Measurements from ENCODE around the gene MICAL2.

The MICAL2 gene

DNA sequence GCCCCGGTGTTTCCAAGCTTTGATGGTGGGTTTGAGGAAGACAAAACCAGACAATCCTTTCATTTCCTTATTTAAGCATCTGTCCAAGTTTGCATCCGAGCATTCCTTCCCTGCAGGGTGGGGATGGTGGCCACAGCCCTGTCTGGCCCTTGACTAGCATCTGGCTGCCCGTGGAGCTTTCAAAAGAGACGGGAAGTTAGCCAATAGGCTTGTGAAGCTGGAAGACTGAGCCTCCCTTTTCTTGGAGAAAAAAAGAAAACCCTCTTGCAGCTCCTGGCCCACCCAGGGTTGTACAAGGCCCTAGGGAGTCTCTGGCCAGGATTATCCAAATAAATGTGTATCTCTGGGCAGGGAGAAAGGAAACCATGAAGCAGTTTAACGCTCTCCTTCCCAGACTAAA is 60.6 kb downstream of the MICAL2 start:
- no peak for DNase-seq (ENCODE audit: low read depth)
- TF ChIP-seq, protein P1, sequence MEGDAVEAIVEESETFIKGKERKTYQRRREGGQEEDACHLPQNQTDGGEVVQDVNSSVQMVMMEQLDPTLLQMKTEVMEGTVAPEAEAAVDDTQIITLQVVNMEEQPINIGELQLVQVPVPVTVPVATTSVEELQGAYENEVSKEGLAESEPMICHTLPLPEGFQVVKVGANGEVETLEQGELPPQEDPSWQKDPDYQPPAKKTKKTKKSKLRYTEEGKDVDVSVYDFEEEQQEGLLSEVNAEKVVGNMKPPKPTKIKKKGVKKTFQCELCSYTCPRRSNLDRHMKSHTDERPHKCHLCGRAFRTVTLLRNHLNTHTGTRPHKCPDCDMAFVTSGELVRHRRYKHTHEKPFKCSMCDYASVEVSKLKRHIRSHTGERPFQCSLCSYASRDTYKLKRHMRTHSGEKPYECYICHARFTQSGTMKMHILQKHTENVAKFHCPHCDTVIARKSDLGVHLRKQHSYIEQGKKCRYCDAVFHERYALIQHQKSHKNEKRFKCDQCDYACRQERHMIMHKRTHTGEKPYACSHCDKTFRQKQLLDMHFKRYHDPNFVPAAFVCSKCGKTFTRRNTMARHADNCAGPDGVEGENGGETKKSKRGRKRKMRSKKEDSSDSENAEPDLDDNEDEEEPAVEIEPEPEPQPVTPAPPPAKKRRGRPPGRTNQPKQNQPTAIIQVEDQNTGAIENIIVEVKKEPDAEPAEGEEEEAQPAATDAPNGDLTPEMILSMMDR (conservative IDR thresholded peaks at IDR 0.05; ENCODE audit: low read depth, low read length) = no peak
- no peak overlapping the region for H3K4me3 ChIP-seq (ENCODE audit: low read length)

DNA sequence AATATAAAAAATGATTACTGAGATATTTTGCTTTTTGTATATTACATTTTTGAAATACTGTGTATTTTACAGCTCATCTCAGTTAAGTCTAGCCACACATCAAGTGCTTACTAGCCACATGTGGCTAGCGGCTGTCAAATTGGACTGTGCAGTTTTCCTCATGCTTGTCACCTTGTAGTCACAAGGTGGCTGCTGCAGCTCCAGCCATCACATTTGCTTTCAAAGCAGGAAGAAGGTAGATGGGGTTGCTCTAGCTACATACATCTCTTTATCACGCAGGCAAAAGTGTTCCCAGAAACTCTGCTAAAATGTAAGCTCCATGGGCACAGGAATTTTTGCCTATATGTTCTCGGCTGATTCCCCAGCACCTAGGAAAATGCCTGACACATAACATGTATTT is 61.5 kb downstream of the MICAL2 start:
- no peak for DNase-seq (ENCODE audit: low read depth)
- TF ChIP-seq, protein P1 (conservative IDR thresholded peaks at IDR 0.05; ENCODE audit: low read depth, low read length) = no peak
- no peak overlapping the region for H3K4me3 ChIP-seq (ENCODE audit: low read length)

DNA sequence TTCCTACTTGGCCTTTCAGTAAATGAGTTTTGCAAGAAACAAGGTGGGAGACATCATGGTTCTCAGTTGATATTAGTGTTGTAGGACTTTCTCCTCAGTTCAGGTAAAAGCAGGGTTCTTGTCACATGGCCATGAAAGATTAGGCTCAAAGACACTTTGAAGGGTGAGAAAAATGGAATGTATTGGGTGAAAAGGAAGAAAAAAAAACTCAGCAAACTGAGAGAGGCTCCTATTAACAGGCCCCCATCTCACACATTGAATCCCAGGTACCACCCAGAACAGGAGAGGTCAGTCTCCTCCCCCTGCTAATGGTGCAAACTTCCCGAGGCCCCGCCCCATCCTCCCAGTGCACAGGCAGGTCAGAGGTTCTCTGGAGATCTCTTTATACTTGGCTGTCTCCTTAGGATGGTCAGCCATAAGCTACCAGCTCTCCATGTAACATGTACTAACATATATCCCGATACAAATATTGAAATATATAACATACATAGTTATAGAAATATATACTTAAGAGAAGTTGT is 62.2 kb downstream of the MICAL2 start:
- no peak for DNase-seq (ENCODE audit: low read depth)
- no peak overlapping the region for H3K4me3 ChIP-seq (ENCODE audit: low read length)
- TF ChIP-seq, protein P1 (conservative IDR thresholded peaks at IDR 0.05; ENCODE audit: low read depth, low read length) = no peak

DNA sequence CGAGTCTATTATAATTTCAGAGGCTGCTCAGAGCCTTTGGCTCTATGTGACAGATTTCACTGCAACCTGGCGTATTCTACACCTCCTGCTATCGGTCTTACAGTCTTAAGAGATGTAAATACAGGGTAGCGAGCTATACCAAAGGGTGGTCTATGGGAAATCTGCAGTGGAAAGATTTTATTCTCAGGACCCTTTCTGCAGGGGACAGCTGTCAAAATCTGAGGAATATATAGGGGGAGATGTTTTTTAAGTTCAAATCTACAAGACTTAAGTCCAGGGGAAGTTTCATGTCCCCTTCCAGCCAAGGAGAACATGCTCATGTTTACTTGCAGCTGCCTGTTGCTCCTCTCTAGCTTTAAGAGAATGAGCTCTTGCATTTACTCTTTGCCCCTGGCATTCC is 62.7 kb downstream of the MICAL2 start:
- no peak overlapping the region for H3K4me3 ChIP-seq (ENCODE audit: low read length)
- TF ChIP-seq, protein P1 (conservative IDR thresholded peaks at IDR 0.05; ENCODE audit: low read depth, low read length) = no peak
- no peak for DNase-seq (ENCODE audit: low read depth)

DNA sequence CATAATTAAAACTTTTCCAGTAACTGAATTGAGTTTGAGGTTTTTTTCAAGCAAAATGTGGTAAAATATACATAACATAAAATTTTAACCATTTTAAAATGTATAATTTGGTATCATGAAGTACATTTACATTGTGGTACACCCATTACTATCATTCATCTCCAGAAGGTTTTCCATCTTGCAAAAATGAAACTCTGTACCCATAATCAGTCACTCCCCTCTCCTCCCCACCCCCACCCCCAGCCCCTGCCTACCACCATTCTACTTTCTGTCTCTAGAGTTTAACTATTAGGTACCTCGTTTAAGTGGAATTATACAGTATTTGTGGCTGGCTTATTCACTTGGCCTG is 63.7 kb downstream of the MICAL2 start:
- TF ChIP-seq, protein P1 (conservative IDR thresholded peaks at IDR 0.05; ENCODE audit: low read depth, low read length) = no peak
- DNase-seq (ENCODE audit: low read depth) = no peak
- H3K4me3 ChIP-seq (ENCODE audit: low read length) = no peak overlapping the region

DNA sequence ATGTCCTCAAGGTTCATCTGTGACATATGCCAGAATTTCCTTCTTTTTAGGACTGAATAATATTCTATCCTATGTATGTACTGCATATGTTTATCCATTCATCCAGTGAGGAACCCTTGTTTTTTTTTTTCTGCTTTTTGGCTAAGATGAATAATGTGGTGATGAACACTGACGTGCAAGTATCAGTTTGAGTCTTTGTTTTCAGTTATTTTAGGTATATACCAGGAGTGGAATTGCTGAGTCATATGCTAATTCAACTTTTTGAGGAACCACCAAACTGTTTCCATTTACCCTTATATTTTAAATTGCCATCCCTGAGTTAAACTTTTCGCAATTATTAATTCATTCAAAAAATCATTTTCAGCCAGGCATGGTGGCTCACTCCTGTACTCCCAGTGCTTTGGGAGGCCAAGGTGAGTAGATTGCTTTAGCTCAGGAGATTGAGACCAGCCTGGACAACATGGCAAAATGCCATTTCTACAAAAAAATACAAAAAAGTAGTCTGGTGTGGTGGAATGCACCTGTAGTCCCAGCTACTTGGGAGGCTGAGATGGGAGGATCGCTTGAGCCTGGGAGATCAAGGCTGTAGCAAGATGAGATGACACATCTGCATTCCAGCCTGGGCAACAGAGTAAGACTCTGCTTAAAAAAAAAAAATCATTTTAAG is 64.2 kb downstream of the MICAL2 start:
- TF ChIP-seq, protein P1 (conservative IDR thresholded peaks at IDR 0.05; ENCODE audit: low read depth, low read length) = no peak
- no peak for DNase-seq (ENCODE audit: low read depth)
- H3K4me3 ChIP-seq (ENCODE audit: low read length) = no peak overlapping the region

DNA sequence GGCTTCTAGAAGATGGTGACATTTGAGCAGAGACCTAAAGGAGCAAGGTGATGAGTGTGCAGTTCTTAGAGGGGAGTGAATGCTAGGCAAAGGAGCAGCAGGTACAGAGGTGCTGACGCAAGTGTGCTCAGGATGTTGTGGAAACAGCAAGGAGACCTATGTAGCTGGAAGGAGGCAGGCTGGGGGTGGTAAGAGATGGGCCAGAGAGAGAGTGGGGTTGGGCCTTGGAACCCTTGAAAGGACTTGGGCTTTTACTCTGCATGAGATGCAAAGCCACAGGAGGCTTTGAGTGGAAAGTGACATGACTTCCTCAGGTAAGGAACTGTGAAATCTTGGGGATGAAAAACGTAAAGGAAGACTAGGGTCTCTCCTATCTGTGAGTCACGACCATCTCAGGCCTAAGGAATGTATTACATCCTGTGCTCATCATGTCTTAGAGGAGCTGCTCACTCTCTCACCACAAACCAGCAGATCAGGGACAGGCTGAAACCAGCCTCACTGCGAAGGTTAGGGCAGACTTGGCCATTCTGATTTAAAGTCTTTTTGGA is 65.4 kb downstream of the MICAL2 start:
- no peak for DNase-seq (ENCODE audit: low read depth)
- no peak overlapping the region for H3K4me3 ChIP-seq (ENCODE audit: low read length)
- TF ChIP-seq, protein P1 (conservative IDR thresholded peaks at IDR 0.05; ENCODE audit: low read depth, low read length) = no peak

Measured in retinal pigment epithelial cell (primary cell).